DOHH2 (cell line): ENCODE results near the gene NELFE.

Source experiments
- EZH2phosphoT487 ChIP-seq: fragments of 200-600 bp; sonication (generic); IDR thresholded peaks from 2 replicates; pipeline ENCODE4 v1.6.1; 2017; ENCODE audit warnings: borderline replicate concordance, mild to moderate bottlenecking, antibody characterized with exemption, low read length, moderate library complexity, mixed read lengths
- TF ChIP-seq, protein P1 (sequence below): fragments of 200-600 bp; sonication (generic); IDR thresholded peaks from one replicate; pipeline ENCODE4 v1.5.1; 2014; ENCODE audit warnings: antibody characterized with exemption, mild to moderate bottlenecking, low read depth, low read length; ENCODE audit not compliant: poor library complexity, severe bottlenecking

DNA sequence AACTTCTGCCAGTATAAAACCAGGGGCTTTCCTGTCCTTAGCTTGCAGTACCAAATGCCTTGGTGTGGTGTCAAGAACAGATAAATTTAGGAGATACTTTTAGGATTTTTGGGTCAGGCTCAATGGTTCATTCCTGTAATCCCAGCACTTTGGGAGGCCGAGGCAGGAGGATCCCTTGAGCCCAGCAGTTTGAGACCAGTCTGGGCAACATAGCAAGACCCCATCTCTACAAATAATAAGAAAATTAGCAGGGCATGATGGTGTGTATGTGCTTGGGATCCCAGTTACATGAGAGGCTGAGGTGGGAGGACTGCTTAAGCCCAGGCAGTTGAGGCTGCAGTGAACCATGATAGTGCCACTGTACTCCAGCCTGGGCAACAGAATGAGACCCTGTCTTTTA is 53.7 kb downstream of the NELFE start:
- TF ChIP-seq, protein P1, sequence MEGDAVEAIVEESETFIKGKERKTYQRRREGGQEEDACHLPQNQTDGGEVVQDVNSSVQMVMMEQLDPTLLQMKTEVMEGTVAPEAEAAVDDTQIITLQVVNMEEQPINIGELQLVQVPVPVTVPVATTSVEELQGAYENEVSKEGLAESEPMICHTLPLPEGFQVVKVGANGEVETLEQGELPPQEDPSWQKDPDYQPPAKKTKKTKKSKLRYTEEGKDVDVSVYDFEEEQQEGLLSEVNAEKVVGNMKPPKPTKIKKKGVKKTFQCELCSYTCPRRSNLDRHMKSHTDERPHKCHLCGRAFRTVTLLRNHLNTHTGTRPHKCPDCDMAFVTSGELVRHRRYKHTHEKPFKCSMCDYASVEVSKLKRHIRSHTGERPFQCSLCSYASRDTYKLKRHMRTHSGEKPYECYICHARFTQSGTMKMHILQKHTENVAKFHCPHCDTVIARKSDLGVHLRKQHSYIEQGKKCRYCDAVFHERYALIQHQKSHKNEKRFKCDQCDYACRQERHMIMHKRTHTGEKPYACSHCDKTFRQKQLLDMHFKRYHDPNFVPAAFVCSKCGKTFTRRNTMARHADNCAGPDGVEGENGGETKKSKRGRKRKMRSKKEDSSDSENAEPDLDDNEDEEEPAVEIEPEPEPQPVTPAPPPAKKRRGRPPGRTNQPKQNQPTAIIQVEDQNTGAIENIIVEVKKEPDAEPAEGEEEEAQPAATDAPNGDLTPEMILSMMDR, result no peak
- no peak for TF ChIP-seq EZH2phosphoT487
